T-helper 9 cell (primary cell): ENCODE measurements around the gene C10orf67.

Source experiments
- DNase-seq: peaks from one replicate; pipeline ENCODE4 v3.0.0-alpha.2; 2020

C10orf67 gene

DNA sequence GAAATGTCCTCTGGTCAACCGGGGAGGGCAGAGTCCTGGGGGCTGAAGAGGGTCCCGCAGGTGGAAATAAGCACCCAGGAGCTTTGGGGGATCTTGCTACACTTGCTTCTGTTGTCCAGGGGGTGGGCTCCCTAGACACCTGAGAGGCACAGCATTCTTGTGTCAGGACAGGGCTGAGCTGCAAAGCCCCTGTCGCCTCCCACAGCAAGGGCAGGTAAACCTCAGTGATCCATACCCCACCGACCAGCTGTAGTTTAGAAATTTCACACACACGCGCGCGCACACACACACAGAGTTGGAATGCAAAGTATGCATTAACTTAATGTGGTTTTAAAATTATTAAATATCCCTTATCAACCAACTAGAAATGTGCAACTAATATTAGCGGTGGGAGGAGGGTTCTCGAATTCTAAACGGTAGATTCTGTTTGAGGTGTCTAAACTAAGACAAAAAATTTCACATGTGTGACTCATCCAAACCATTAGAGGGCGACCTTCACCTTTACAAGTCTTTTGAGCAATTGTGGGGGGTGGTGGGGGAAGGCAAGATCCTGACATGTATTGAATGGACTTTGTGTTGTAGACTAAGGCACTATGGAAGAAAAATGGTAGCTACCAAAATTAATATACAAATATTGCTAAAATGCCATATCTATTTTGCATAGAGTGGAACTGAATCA lies 186.8 kb downstream of the C10orf67 start:
- DNase-seq: no peak

DNA sequence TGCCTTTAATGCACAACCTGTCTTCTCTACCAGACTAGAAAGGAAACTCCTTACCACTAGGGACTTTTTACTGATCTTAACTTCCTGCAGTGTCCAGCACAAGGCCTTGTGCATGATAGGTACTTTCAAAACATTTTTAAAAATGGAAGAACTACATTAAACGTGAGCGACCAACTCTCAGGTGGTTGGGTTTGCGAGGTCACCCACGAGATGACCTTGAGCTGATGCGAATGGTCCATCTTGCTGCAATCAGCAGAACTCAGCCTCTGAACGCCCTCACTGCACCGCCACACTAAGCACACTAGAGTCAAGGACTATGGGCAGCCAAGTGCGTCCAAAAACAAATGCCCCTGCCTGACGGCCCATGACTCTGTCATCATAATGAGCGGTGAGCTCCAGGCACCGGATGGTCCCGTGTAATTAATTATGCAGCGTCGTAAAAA lies 187.3 kb downstream of the C10orf67 start:
- DNase-seq: no peak

DNA sequence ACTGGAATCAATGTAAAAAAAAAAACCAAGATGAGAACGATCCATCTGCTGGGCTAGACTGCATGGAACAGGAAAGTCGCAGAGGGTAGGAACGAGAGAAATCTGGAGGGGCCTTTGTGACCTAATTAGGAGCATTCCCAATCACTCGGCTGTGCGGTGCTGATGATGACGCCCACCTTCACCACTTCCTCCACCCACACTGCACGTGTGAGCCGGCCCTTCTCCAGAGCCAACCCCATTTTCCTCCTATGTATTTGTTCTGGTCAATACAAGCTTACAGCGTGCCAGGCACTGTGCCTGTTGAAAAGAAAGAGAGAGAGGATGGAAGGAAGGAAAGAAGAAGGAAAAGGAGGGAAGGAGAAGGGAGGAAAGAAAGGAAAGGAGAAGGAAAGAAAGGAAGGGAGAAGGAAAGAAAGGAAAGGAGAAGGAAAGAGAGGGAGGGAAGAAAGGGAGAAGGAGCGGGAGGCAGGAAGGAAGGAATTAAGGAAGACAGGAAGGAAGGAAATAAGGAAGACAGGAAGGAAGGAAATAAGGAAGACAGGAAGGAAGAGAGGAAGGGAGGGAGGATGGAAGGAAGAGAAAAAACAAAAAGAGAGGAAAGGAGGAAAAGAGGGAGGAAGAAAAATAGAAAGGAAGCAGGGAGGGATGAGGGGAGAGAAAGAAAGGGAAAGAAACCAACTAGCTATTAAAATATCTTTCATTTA lies 188.0 kb downstream of the C10orf67 start:
- DNase-seq: no peak

DNA sequence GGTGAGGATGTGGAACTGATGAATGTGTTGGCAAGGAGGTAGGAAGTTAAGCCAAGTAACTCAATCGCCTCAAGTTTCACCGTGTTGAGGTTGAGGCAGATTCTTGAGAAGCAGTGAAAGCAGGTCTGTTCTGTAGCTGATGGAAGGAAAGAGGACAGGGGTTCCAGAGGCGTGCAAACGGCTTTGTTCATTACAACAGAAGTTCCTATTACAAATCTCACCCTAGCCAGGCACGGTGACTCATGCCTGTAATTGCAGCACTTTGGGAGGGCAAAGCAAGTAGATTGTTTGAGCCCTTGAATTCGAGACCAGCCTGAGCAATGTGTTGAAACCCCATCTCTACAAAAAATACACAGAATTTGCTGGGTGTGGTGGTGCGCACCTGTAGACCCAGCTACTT lies 189.4 kb downstream of the C10orf67 start:
- no peak for DNase-seq
